ENCODE results near the gene TCHH.

Gene TCHH

DNA sequence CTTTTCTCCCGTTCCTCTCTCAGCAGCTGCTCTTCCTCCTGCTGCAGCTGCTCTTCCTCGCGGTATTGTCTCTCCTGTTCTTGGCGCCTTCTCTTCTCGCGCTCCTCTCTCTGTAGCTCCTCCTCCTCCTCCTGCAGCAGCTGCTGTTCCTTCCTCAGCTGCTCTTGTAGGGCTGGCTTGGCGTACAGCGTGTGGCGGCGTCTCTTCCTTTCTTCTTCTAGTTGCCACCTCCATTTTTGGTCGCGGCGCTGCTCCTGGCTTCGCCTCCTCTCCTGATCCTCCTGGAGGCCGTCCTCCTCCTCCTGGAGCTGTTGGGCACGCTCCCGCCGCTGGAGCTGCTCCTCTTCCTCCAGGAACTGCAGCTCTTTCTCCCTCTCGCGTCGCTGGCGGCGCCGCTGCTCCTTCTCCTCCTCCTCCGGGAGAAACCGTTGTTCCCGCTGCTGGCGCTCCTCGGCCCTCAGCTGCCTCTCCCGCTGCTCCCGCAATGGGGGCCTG, 4.8 kb downstream of the TCHH start (continued):
- TF ChIP-seq ZBTB6 (tag by site-specific recombination; IDR thresholded peaks at IDR 0.05) (peak; percentile 95), ZBTB17 (tag by site-specific recombination; IDR thresholded peaks at IDR 0.05) (no peak), OSR2 (tag by site-specific recombination; IDR thresholded peaks at IDR 0.05) (peak; percentile 23; the same call in 1 of the 2 replicates), YY2 (tag by site-specific recombination; IDR thresholded peaks at IDR 0.05) (no peak), ZEB2 (tag by site-specific recombination; IDR thresholded peaks at IDR 0.05) (peak; percentile 19; the same call in 1 of the 2 replicates), ZNF24 (tag by site-specific recombination; IDR thresholded peaks at IDR 0.05) (no peak), ZNF791 (tag by site-specific recombination; IDR thresholded peaks at IDR 0.05) (no peak), ZNF621 (tag by site-specific recombination; IDR thresholded peaks at IDR 0.05) (no peak), AEBP2 (tag by site-specific recombination; IDR thresholded peaks at IDR 0.05; ENCODE audit: borderline replicate concordance) (no peak), RBAK (tag by site-specific recombination; IDR thresholded peaks at IDR 0.05) (no peak), ZNF292 (tag by site-specific recombination; IDR thresholded peaks at IDR 0.05; ENCODE audit: borderline replicate concordance, low read depth) (no peak), ZNF341 (tag by site-specific recombination; IDR thresholded peaks at IDR 0.05; ENCODE audit: low read depth) (peak; percentile 91), MEIS1 (CRISPR knock-in tag; IDR thresholded peaks at IDR 0.05; ENCODE audit: borderline replicate concordance) (no peak), IKZF3 (tag by site-specific recombination; IDR thresholded peaks at IDR 0.05) (peak; percentile 29), ZNF449 (tag by site-specific recombination; IDR thresholded peaks at IDR 0.05) (peak; percentile 31; the same call in 1 of the 2 replicates), KLF8 (tag by site-specific recombination; IDR thresholded peaks at IDR 0.05) (no peak), ZFP69B (tag by site-specific recombination; IDR thresholded peaks at IDR 0.05) (peak; percentile 16; the same call in 1 of the 2 replicates), ZNF221 (tag by site-specific recombination; IDR thresholded peaks at IDR 0.05; ENCODE audit: borderline replicate concordance) (no peak), ZNF394 (tag by site-specific recombination; IDR thresholded peaks at IDR 0.05; ENCODE audit: borderline replicate concordance) (peak; percentile 94; the same call in 1 of the 2 replicates), KLF17 (tag by site-specific recombination; IDR thresholded peaks at IDR 0.05) (0 out of 2 replicates have a peak, but pooled peaks have one; percentile 13), ZNF677 (tag by site-specific recombination; IDR thresholded peaks at IDR 0.05) (no peak), ZSCAN16 (tag by site-specific recombination; IDR thresholded peaks at IDR 0.05) (no peak; the same call in 1 of the 2 replicates), ZBTB48 (tag by site-specific recombination; IDR thresholded peaks at IDR 0.05) (no peak), ZNF585B (tag by site-specific recombination; IDR thresholded peaks at IDR 0.05) (0 out of 2 replicates have a peak, but pooled peaks have one; percentile 5), ZBTB11 (tag by site-specific recombination; conservative IDR thresholded peaks at IDR 0.05; ENCODE audit: low read depth) (0 out of 2 replicates have a peak, but pooled peaks have one; percentile 39), ZNF311 (tag by site-specific recombination; IDR thresholded peaks at IDR 0.05; ENCODE audit: borderline replicate concordance) (no peak)
- TF ChIP-seq, protein P1, sequence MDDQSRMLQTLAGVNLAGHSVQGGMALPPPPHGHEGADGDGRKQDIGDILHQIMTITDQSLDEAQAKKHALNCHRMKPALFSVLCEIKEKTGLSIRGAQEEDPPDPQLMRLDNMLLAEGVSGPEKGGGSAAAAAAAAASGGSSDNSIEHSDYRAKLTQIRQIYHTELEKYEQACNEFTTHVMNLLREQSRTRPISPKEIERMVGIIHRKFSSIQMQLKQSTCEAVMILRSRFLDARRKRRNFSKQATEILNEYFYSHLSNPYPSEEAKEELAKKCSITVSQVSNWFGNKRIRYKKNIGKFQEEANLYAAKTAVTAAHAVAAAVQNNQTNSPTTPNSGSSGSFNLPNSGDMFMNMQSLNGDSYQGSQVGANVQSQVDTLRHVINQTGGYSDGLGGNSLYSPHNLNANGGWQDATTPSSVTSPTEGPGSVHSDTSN (CRISPR knock-in tag; IDR thresholded peaks at IDR 0.05) = no peak
- TF ChIP-seq, protein P2, sequence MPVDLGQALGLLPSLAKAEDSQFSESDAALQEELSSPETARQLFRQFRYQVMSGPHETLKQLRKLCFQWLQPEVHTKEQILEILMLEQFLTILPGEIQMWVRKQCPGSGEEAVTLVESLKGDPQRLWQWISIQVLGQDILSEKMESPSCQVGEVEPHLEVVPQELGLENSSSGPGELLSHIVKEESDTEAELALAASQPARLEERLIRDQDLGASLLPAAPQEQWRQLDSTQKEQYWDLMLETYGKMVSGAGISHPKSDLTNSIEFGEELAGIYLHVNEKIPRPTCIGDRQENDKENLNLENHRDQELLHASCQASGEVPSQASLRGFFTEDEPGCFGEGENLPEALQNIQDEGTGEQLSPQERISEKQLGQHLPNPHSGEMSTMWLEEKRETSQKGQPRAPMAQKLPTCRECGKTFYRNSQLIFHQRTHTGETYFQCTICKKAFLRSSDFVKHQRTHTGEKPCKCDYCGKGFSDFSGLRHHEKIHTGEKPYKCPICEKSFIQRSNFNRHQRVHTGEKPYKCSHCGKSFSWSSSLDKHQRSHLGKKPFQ (tag by site-specific recombination; IDR thresholded peaks at IDR 0.05) = no peak
